Ectodermal cell (in vitro differentiated cells): ENCODE data around the gene IDUA.
"Not testable (repeated sequence)": the region's sequence is repeated elsewhere in the genome, so short reads cannot be mapped to it uniquely, and the experiment has no call there.

Source experiments
- H3K27ac ChIP-seq: 2 replicates; pipeline ENCODE4 v1.7.0; 2013; ENCODE audit warnings: mild to moderate bottlenecking, low read depth, low read length; ENCODE audit not compliant: insufficient read depth, poor library complexity, severe bottlenecking
- H3K27me3 ChIP-seq: 2 replicates; pipeline ENCODE4 v1.7.0; 2013; ENCODE audit warnings: mild to moderate bottlenecking, low read length; ENCODE audit not compliant: insufficient read depth, control insufficient read depth, poor library complexity, severe bottlenecking
- H3K36me3 ChIP-seq: one replicate; pipeline ENCODE4 v1.7.0; 2013; ENCODE audit warnings: low read length; ENCODE audit not compliant: control insufficient read depth, insufficient read depth
- H3K4me1 ChIP-seq: one replicate; pipeline ENCODE4 v1.7.0; 2013; ENCODE audit warnings: low read length; ENCODE audit not compliant: control insufficient read depth, insufficient read depth
- H3K4me3 ChIP-seq: 2 replicates; pipeline ENCODE4 v1.7.0; 2013; ENCODE audit warnings: low read depth, low read length, control low read depth; ENCODE audit not compliant: insufficient read depth
- H3K9me3 ChIP-seq: 2 replicates; pipeline ENCODE4 v1.7.0; 2013; ENCODE audit warnings: mild to moderate bottlenecking, low read length, moderate library complexity; ENCODE audit not compliant: control insufficient read depth
- WGBS, 2 experiments: methylation state at CpG; one replicate each; pipeline ENCODE4 v1.1.7; 2013; ENCODE audit warnings: missing lambda C conversion rate in 2 of 2; 5-methylcytosine and 5-hydroxymethylcytosine counted together

IDUA gene

DNA sequence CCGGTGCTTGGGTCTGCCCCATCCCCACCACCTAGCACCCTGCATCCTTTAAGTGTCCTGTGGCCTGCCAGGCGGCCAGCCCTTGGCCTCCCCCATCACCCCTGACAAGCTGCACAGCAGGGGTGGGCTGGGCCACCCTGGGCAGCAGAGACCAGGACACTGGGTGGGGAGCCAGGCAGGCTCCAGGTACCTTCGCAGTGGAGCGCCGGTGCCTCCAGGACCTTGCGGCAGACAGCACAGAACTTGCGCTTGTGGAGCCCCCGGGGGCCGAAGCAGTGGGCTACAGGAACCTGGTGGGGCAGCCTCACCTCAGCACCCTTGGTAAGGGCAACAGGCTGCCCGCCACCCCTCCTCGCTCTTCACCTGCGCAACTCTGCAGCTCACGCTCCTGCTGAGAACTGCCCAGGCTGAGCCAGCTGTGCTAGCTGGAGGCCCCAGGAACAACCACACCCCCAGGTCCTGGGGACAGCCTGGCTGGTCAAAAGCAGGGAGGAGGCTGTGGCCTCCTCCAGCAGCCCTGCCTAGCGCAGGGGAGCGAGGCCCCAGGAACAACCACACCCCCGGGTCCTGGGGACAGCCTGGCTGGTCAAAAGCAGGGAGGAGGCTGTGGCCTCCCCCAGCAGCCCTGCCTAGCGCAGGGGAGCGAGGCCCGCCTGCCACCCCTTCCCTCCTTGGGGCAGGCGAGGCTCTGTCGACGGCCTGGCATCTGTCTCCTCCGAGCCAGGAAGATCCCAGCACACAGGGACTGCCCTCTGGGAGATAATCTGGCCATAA lies 18.0 kb upstream of the IDUA start:
- Histone ChIP-seq H3K27me3 (peaks cover 52% of the 10 kb centered on the region), H3K27ac (no peak overlapping the region), H3K9me3 (no peaks in the 10 kb centered on the region), H3K4me3 (no peak overlapping the region), H3K36me3 (no peaks in the 10 kb centered on the region), H3K4me1 (peaks cover 9% of the 10 kb centered on the region)
- 80 to 82% methylated on average over 23 of the region's 23 CpGs for WGBS, 2 experiments

DNA sequence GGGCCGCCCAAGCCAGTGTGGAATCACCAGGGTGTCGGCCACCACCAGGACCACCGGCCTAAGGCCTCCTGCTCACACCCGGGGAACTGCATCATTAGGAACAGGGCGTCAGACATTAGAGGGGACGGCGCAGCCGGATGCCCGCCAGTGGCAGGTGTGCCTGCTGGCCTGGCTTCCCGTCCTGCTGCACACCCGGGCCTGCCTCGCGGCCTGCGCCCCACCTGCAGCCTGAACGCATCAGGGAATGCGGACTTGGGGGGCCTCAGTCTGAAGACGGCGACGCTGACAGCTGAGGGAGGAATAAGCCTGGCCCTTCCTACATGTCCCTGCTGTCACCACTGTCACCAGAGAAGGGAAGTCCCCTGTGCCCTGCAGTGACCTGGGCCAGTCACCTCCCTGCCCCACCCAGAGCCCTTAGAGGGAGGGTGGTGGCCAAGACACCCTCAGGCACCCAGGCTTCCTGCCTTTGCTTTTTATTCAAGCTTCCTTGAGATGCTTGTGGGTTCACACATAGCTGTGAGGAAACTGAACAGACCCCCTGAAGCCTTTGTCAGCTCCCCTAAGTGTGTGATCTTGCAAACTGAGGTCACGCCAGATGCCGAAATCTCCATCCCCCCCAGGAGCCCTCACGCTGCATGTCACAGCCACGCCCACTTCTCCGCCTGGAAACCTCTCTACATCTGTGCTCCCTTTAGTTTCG lies 16.6 kb upstream of the IDUA start:
- Histone ChIP-seq H3K36me3 (no peaks in the 10 kb centered on the region), H3K4me3 (no peak overlapping the region), H3K9me3 (no peaks in the 10 kb centered on the region), H3K27me3 (peaks cover 65% of the 10 kb centered on the region), H3K4me1 (peaks cover 9% of the 10 kb centered on the region), H3K27ac (no peak overlapping the region)
- WGBS, 2 experiments: 85 to 88% methylated on average over 25 of the region's 25 CpGs

DNA sequence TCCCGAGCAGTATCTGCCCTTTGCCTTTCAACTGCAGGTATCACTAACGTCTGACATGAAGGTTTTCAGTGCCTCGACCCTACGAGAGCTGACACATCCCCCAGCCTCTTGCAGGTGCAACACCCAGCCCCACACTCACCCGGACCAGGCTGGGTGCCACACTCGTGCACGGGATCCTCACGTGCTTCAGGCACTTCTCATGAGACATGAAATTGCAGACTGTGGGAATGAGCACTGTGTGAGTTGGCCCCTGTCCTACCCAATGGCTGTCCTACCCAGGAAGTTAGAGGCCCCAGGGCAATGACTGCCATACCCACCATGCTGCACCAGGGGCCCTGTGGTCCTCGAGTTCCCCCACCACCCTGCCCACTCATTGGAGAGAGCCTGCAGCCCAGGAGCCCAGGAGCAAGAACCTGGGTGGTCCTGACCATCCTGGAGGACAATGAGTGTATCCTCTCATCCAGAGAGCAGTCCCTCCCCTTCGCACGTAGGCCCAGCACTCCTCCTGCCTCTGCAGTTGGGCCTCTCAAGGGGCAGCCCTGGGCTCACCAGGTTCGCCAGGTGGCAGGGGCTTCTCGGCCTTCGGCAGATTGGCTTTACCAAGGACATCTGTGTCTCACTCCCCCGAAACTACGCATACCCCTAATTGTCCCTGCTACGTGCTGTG lies 15.9 kb upstream of the IDUA start:
- WGBS, 2 experiments: 82 to 83% methylated on average over 17 of the region's 17 CpGs
- H3K27me3 ChIP-seq: peaks cover 65% of the 10 kb centered on the region
- no peak overlapping the region for H3K27ac ChIP-seq

DNA sequence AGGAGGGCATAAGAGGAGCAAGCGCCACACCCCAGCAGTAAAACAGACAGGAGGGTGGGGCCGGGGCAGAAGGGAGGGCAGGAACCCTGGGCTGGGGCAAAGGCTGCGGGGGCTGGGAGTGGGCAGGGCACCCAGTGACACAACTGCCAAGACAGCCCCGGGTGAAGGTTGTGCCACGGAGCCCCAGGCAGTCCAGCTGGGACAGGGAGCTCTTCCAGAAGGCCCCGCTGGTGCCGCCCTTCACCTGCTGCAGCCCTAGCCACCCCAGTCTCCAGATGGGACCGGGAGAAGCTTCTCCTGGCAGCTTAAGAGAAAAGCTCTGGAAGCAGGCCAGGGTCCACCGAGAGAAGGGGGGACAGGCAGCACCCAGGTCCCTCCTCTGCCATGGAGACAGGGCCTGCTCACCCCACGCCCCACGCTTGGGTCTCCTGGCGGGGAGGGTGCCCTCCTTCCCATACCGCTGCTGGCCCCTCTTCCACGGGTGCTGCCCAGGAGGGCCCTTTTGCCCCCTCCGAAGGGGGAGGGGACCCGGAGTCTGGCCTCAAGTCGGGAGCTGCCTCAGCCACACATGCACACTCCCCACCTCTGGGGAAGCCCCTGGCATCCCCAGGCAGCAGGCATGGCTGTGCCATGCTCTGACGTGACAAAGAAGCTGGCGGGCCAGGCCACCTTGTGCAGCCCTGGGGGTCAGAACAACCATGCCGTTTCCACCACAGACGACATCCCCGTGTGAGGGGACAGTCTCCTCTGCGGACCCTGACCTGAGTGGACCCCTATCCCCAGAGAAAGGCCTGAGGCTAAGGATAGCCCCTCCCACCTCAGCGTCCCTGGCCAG lies 15.0 kb upstream of the IDUA start:
- peaks cover 9% of the 10 kb centered on the region for H3K4me1 ChIP-seq
- no peak overlapping the region for H3K27ac ChIP-seq
- H3K4me3 ChIP-seq: peak overlapping the region; percentile 64
- no peaks in the 10 kb centered on the region for H3K36me3 ChIP-seq
- H3K27me3 ChIP-seq: peaks cover 63% of the 10 kb centered on the region
- 82 to 84% methylated on average over 24 of the region's 24 CpGs for WGBS, 2 experiments
- H3K9me3 ChIP-seq: no peaks in the 10 kb centered on the region

More for the DNA sequence above, 15.9 kb upstream of the IDUA start:
- Histone ChIP-seq H3K9me3 (no peaks in the 10 kb centered on the region), H3K4me1 (peaks cover 9% of the 10 kb centered on the region), H3K36me3 (no peaks in the 10 kb centered on the region), H3K4me3 (no peak overlapping the region)

DNA sequence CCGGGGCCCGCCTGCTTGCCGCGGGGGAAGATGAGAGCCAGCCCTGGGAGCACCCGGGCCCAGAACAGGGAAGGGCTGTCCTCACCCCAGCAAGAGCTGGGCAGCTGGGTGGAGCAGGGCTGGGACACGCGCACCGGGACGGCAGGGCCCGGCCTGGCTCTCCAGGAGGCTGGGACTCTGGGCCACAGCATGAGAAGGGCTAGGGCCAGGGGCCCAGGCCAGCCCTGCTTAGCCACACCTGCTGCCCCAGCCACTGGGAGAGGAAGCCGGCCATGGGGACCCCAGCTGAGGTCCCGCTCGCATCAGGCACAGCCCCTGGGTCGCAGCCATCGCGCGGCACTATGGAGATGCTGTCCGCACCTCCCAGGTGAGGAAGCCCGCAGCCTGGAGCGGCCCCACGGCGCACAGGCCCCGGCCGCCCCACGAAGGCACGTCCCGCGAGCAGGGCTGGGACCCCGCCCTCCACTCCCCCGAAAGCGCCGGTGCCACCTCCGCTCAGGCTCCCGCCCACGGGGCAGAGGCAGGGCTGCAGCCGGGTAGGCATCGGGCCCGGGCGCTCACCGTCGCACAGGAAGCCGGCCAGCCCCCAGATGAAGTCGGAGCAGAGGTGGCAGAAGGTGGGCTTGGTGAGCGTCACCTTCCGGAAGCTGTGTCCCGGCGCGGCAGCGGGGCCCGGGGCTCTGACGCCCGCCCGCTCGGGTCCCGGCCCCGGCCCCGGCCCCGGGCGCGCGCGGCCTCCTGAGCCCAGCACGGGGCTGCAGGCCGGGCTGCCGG lies 14.0 kb upstream of the IDUA start:
- peaks cover 53% of the 10 kb centered on the region for H3K27me3 ChIP-seq
- peak overlapping the region; percentile 64 for H3K4me3 ChIP-seq
- no peaks in the 10 kb centered on the region for H3K36me3 ChIP-seq
- peaks cover 9% of the 10 kb centered on the region for H3K4me1 ChIP-seq
- 2 to 3% methylated on average over 65 of the region's 65 CpGs for WGBS, 2 experiments
- H3K9me3 ChIP-seq: no peaks in the 10 kb centered on the region
- no peak overlapping the region for H3K27ac ChIP-seq

DNA sequence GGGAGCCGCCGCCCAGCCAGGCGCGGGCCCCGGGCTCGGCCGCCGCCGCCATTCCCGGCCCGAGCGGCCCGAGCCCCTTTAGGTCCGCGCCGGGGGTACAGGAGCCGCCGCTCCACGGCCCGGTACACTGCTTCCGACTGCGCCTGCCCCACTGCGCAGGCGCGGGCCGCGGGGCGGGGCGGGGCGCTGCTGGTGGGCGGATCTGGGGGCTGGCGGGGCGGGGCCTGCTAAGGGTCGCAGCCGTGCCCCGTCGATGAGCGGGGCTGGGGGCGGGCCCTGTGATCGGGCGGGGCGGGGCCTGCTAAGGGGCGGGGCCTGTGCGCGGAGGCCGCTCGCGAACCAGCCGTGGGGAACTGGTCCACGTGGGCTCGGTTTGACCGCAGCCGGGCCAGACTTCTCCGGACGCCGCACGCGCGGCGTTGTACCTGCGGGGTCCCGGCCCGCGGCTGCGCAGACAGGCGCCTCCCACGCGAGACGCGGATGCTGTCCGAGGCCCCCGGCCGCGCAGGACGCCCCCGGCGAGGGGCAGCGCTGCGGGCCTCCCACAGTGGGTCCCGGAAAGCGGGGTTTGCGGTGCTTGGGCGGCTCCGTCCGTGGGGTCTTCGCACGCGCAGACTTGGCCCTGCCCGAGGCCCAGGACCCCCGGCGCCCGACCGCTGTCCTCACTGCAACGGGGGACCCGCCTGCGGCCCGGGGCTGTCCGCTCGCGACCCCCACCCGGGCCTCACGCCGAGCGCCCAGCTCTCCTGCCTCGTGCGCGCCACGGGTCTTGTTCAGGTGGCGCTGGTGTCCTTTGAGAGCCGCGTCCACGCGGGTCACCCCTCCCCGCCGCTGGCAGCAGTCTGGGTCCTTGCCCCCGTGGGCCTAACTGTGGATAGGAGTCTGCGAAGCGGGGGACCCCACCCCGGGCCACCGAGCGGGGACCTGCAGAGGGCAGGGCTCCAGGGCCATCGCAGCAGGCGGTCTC lies 13.1 kb upstream of the IDUA start, which contains the start of gene DGKQ:
Gene DGKQ (minus strand): TSS at position 139 of the 967 bp plus-strand sequence. CDS start 87 bp downstream, at position 52.
- Histone ChIP-seq H3K27ac (no peak within 1 kb of the TSS), H3K36me3 (no peaks in the 10 kb centered on the region), H3K9me3 (no peaks in the 10 kb centered on the region), H3K4me3 (peak within 1 kb of the TSS; percentile 64), H3K27me3 (peaks cover 45% of the 10 kb centered on the region), H3K4me1 (peaks cover 9% of the 10 kb centered on the region)
- WGBS, 2 experiments: 38% methylated on average over 123 of the region's 123 CpGs

DNA sequence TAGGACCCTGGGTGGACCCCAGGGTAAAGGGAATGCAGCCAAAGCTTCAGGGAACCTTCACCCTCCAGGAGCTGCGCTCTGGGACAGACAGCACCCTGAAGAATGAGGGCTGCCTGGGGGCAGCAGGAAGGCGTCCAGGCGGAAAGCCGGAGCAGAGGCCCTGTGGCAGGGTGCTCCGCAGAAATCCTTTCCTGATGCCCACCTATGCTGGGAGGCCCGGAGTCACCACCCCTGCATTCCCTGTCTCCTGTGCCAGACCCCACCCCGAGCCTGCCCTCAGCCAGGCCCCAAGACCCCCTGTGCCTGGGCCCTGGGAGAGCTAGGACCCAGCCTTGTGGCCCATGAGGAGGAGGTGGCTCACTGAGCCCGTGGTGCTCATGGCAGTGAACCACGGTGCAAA lies 12.2 kb upstream of the IDUA start:
- Histone ChIP-seq H3K36me3 (no peaks in the 10 kb centered on the region), H3K27me3 (peaks cover 48% of the 10 kb centered on the region), H3K4me1 (peaks cover 9% of the 10 kb centered on the region), H3K9me3 (no peaks in the 10 kb centered on the region), H3K27ac (no peak overlapping the region), H3K4me3 (no peak overlapping the region)
- 93 to 95% methylated on average over 9 of the region's 9 CpGs for WGBS, 2 experiments

DNA sequence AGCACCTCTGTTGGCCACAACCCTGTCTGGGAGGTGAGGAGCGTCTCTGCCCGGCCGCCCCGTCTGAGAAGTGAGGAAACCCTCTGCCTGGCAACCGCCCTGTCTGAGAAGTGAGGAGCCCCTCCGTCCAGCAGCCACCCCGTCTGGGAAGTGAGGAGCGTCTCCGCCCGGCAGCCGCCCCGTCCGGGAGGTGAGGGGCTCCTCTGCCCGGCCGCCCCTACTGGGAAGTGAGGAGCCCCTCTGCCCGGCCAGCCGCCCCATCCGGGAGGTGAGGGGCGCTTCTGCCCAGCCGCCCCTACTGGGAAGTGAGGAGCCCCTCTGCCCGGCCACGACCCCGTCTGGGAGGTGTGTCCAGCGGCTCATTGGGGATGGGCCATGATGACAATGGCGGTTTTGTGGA lies 10.8 kb upstream of the IDUA start:
- H3K27ac ChIP-seq, H3K4me1 ChIP-seq, H3K36me3 ChIP-seq, H3K4me3 ChIP-seq, H3K9me3 ChIP-seq: not testable (repeated sequence)
- 96% methylated on average over 15 of the region's 25 CpGs for WGBS, 2 experiments
- peaks cover 47% of the 10 kb centered on the region for H3K27me3 ChIP-seq
